Caco-2 (cell line): ENCODE data around the gene F3. TPM values are rescaled to one million over a fixed set of nuclear protein-coding genes. Genes with fewer than 3 reads are reported as not detected.
A peak's percentile ranks its signal among the peaks of the same experiment; 100 is the strongest.

Source experiments
- BruUV-seq: library from RNA; stranded (reverse); fragments of 400-500 nt; replicated peaks from 2 replicates; lab custom pipeline; 2021; lab: Mats Ljungman, UMichigan
- CTCF ChIA-PET: fragments of 300-600 bp; sonication (Branson Sonifier 250); formaldehyde crosslinking; loops from one replicate; lab custom pipeline; 2022; ENCODE audit warnings: antibody characterized with exemption; lab: Charles Lee
- POLR2A ChIA-PET: fragments of 300-600 bp; sonication (Branson Sonifier 250); formaldehyde crosslinking; loops from one replicate; lab custom pipeline; 2022; ENCODE audit warnings: antibody characterized with exemption; lab: Charles Lee
- DNase-seq, 2 experiments: peaks; one replicate each; pipeline versions ENCODE4 v3.0.0 to v3.0.0-alpha.2; 2020 to 2022
- H3K27me3 ChIP-seq: replicated peaks from 2 replicates; pipeline ENCODE4 v1.6.0; 2011; ENCODE audit warnings: low read length; ENCODE audit not compliant: control insufficient read depth, insufficient read depth
- H3K36me3 ChIP-seq: 2 replicates; pipeline ENCODE4 v1.5.1; 2011; ENCODE audit warnings: low read length; ENCODE audit not compliant: control insufficient read depth, insufficient read depth
- H3K4me1 ChIP-seq: fragments of 250-450 bp; sonication (Bioruptor Pico); 2 replicates; pipeline ENCODE4 v1.5.1; 2020; ENCODE audit warnings: mild to moderate bottlenecking
- H3K4me3 ChIP-seq: 2 replicates; pipeline ENCODE4 v1.5.1; 2011; ENCODE audit warnings: low read depth, mild to moderate bottlenecking, control low read depth, low read length
- H3K9me3 ChIP-seq: fragments of 250-450 bp; sonication (Bioruptor Pico); 2 replicates; pipeline ENCODE4 v1.5.1; 2020; ENCODE audit warnings: mild to moderate bottlenecking, moderate library complexity
- H3K27ac Mint-ChIP-seq: one replicate; pipeline ENCODE4 v1.8.0; 2022; ENCODE audit warnings: mixed read lengths; ENCODE audit not compliant: unreplicated experiment
- H3K27me3 Mint-ChIP-seq: one replicate; pipeline ENCODE4 v1.8.0; 2022; ENCODE audit warnings: mixed read lengths; ENCODE audit not compliant: insufficient read depth, unreplicated experiment
- H3K36me3 Mint-ChIP-seq: one replicate; pipeline ENCODE4 v1.8.0; 2022; ENCODE audit warnings: mild to moderate bottlenecking, mixed read lengths; ENCODE audit not compliant: insufficient read depth, unreplicated experiment
- H3K4me1 Mint-ChIP-seq: one replicate; pipeline ENCODE4 v1.8.0; 2022; ENCODE audit warnings: low read depth, mixed read lengths; ENCODE audit not compliant: unreplicated experiment
- H3K4me3 Mint-ChIP-seq: one replicate; pipeline ENCODE4 v1.8.0; 2022; ENCODE audit warnings: mild to moderate bottlenecking, moderate library complexity, mixed read lengths; ENCODE audit not compliant: unreplicated experiment
- H3K9me3 Mint-ChIP-seq: one replicate; pipeline ENCODE4 v1.8.0; 2022; ENCODE audit warnings: mixed read lengths; ENCODE audit not compliant: unreplicated experiment
- intact Hi-C: fragments of 100-400 bp; cut with micrococcal nuclease; formaldehyde crosslinking; loops from one replicate; pipeline ENCODE4 v1.10.0; 2022; ENCODE audit not compliant: unreplicated experiment
- total RNA-seq: library from RNA; stranded (reverse); gene quantifications from 2 replicates; pipeline ENCODE4 v1.2.3, GENCODE V29; 2022
- TF ChIP-seq, protein P1 (sequence below), 2 experiments: fragments of 200-600 bp in 1 of 2; IDR thresholded peaks; 1 replicate in 1 of 2; 2 replicates in 1 of 2; pipeline versions ENCODE4 v1.5.1 to v1.8.0; 2011 to 2022; ENCODE audit warnings: antibody characterized with exemption in 1 of 2, control low read depth in 1 of 2, inconsistent platforms in 1 of 2, low read depth in 1 of 2, low read length in 1 of 2, mild to moderate bottlenecking in 1 of 2, moderate library complexity in 1 of 2; ENCODE audit not compliant: insufficient read depth in 1 of 2, severe bottlenecking in 1 of 2, unreplicated experiment in 1 of 2

F3 gene
- total RNA-seq, 1 experiment from 2014 or later: 28.5 TPM

GRCh38 chr1:94519351-94519750 is 22.2 kb downstream of the F3 start:
- no peaks in the 10 kb centered on the region for H3K27me3 Mint-ChIP-seq
- H3K9me3 Mint-ChIP-seq: no peaks in the 10 kb centered on the region
- peaks cover 9% of the 10 kb centered on the region for H3K36me3 Mint-ChIP-seq
- H3K27ac Mint-ChIP-seq: no peak overlapping the region
- 0 out of 2 replicates have a peak, but pooled peaks cover 3% of the 10 kb centered on the region for H3K4me1 ChIP-seq
- H3K9me3 ChIP-seq: no peaks in the 10 kb centered on the region
- BruUV-seq: no TSS peak
- TF ChIP-seq, protein P1, sequence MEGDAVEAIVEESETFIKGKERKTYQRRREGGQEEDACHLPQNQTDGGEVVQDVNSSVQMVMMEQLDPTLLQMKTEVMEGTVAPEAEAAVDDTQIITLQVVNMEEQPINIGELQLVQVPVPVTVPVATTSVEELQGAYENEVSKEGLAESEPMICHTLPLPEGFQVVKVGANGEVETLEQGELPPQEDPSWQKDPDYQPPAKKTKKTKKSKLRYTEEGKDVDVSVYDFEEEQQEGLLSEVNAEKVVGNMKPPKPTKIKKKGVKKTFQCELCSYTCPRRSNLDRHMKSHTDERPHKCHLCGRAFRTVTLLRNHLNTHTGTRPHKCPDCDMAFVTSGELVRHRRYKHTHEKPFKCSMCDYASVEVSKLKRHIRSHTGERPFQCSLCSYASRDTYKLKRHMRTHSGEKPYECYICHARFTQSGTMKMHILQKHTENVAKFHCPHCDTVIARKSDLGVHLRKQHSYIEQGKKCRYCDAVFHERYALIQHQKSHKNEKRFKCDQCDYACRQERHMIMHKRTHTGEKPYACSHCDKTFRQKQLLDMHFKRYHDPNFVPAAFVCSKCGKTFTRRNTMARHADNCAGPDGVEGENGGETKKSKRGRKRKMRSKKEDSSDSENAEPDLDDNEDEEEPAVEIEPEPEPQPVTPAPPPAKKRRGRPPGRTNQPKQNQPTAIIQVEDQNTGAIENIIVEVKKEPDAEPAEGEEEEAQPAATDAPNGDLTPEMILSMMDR (IDR thresholded peaks at IDR 0.05; ENCODE audit: insufficient read depth in 1 of 2, low read depth in 1 of 2, low read length in 1 of 2, severe bottlenecking in 1 of 2, unreplicated experiment in 1 of 2): no peak
- no peaks in the 10 kb centered on the region for H3K4me1 Mint-ChIP-seq
- intact Hi-C loops: no loop called here
- no peak overlapping the region for H3K4me3 ChIP-seq
- H3K27me3 ChIP-seq: no peaks in the 10 kb centered on the region
- no peak overlapping the region for H3K4me3 Mint-ChIP-seq
- ChIA-PET CTCF (no interaction called here), POLR2A (no interaction called here)
- DNase-seq: no peak
- no peaks in the 10 kb centered on the region for H3K36me3 ChIP-seq

- POLR2A ChIA-PET: no interaction called here
- intact Hi-C loops: no loop called here
- BruUV-seq: no TSS peak
Observed at GRCh38 chr1:94515296-94515947, 26.1 kb downstream of the F3 start.

DNA sequence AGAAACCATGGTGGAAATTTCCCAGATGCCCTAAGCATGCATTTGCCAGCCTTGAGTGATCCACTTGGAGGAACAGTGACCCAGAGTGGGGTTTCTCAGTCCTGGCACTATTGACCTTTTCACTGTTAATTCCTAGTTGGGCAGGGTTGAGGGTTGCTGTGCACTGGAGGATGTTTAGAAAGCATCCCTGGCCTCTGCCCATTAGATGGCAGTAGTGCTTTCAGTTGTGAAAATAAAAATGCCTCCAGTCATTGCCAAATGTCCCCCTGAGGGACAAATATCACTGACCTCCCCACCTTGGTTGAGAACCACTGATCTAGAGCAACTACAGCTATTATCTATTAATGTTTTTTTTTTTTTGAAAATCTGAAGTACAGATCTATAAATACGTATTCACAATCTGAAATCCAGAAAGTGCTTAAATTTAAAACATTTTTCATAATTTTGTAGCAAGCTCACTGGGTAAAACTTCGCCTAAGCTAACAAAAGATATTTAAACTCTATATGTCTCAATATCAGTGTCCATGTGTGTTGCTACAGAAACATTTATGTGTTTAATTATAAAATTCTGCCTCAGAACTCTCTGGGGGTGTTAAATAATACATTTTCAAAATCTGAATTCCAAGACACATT is 27.3 kb downstream of the F3 start:
- DNase-seq: peak in 1 of 2 experiments; percentile 40

More at GRCh38 chr1:94515296-94515947, 26.1 kb downstream of the F3 start:
- H3K4me1 ChIP-seq: 0 out of 2 replicates have a peak, but pooled peaks cover 3% of the 10 kb centered on the region
- Mint-ChIP-seq H3K27me3 (no peaks in the 10 kb centered on the region), H3K27ac (no peak overlapping the region), H3K36me3 (peaks cover 14% of the 10 kb centered on the region), H3K4me1 (peaks cover 7% of the 10 kb centered on the region), H3K4me3 (no peak overlapping the region), H3K9me3 (no peaks in the 10 kb centered on the region)
- no peaks in the 10 kb centered on the region for H3K27me3 ChIP-seq
- DNase-seq: no peak
- TF ChIP-seq, protein P1 (IDR thresholded peaks at IDR 0.05; ENCODE audit: insufficient read depth in 1 of 2, low read depth in 1 of 2, low read length in 1 of 2, severe bottlenecking in 1 of 2, unreplicated experiment in 1 of 2): no peak
- CTCF ChIA-PET: no interaction called here
- no peaks in the 10 kb centered on the region for H3K36me3 ChIP-seq
- no peak overlapping the region for H3K4me3 ChIP-seq
- no peaks in the 10 kb centered on the region for H3K9me3 ChIP-seq

More for the DNA sequence above, 27.3 kb downstream of the F3 start:
- H3K4me3 Mint-ChIP-seq: no peak overlapping the region
- H3K4me1 Mint-ChIP-seq: peaks cover 7% of the 10 kb centered on the region
- H3K36me3 Mint-ChIP-seq: peaks cover 24% of the 10 kb centered on the region
- TF ChIP-seq, protein P1 (IDR thresholded peaks at IDR 0.05; ENCODE audit: insufficient read depth in 1 of 2, low read depth in 1 of 2, low read length in 1 of 2, severe bottlenecking in 1 of 2, unreplicated experiment in 1 of 2): peak; percentile 50 to 56
- Histone ChIP-seq H3K9me3 (no peaks in the 10 kb centered on the region), H3K27me3 (no peaks in the 10 kb centered on the region), H3K36me3 (no peaks in the 10 kb centered on the region), H3K4me1 (0 out of 2 replicates have a peak, but pooled peaks cover 3% of the 10 kb centered on the region), H3K4me3 (no peak overlapping the region)
- BruUV-seq: no TSS peak
- H3K27ac Mint-ChIP-seq: no peak overlapping the region
- intact Hi-C loops: loop anchor here (1.0 kb wide), 1 partner anchor 291 kb away; no protein-coding TSS in a partner anchor
- no peaks in the 10 kb centered on the region for H3K9me3 Mint-ChIP-seq
- no peaks in the 10 kb centered on the region for H3K27me3 Mint-ChIP-seq
- ChIA-PET POLR2A (no interaction called here), CTCF (interaction anchor here (0.6 to 0.7 kb wide), 2 partner anchors 109 to 340 kb away, joined by 3 to 4 read pairs; no protein-coding TSS in a partner anchor)
